H1 (cell line): ENCODE data around the gene ZDHHC1. TPM values are rescaled to one million over a fixed set of nuclear protein-coding genes. Genes with fewer than 3 reads are reported as not detected.

Source experiments
- KDM1A ChIP-seq: fragments of 200-600, 300-600 bp; sonication (generic); IDR thresholded peaks from 2 replicates; pipeline ENCODE4 v1.7.1; 2016; ENCODE audit warnings: mild to moderate bottlenecking, low read length, borderline replicate concordance
- TEAD4 ChIP-seq: IDR thresholded peaks from 2 replicates; pipeline ENCODE4 v1.6.1; 2012; ENCODE audit warnings: low read depth, low read length, inconsistent platforms, mixed read lengths
- polyA plus RNA-seq, 7 experiments: library from polyadenylated mRNA; depleted of rRNA in 3 of 7; stranded (reverse) in 5 of 7; unstranded in 2 of 7; fragments of >200 nt in 5 of 7; fragments of 200-250 nt in 2 of 7; gene quantifications; 1 replicate in 5 of 7; 2 replicates in 1 of 7; 4 replicates in 1 of 7; pipeline versions ENCODE4 v1.2.1 to v1.2.3, GENCODE V29; 2011 to 2013; ENCODE audit warnings: missing spikeins in 2 of 7, mixed read lengths in 2 of 7
- total RNA-seq: library from RNA; stranded (reverse); fragmentation: NEBNext Ultra II Directional; extraction: Animal tissue kit (Norgen Biotek cat#: 25700); gene quantifications from 2 replicates; pipeline ENCODE4 v1.2.1, GENCODE V29; 2021
- TF ChIP-seq, protein P1 (sequence below): fragments of 300-600 bp; sonication (generic); IDR thresholded peaks from 2 replicates; pipeline ENCODE4 v1.7.1; 2012; ENCODE audit warnings: low read length, moderate library complexity, mild to moderate bottlenecking, inconsistent platforms; ENCODE audit not compliant: insufficient replicate concordance

The ZDHHC1 gene
- total and polyA plus RNA-seq, 2 of the 8 experiments (the other 6 are each of a cell fraction or from before 2014, with no cell fraction given) = 3.1 to 4.9 TPM

- TF ChIP-seq, protein P1, sequence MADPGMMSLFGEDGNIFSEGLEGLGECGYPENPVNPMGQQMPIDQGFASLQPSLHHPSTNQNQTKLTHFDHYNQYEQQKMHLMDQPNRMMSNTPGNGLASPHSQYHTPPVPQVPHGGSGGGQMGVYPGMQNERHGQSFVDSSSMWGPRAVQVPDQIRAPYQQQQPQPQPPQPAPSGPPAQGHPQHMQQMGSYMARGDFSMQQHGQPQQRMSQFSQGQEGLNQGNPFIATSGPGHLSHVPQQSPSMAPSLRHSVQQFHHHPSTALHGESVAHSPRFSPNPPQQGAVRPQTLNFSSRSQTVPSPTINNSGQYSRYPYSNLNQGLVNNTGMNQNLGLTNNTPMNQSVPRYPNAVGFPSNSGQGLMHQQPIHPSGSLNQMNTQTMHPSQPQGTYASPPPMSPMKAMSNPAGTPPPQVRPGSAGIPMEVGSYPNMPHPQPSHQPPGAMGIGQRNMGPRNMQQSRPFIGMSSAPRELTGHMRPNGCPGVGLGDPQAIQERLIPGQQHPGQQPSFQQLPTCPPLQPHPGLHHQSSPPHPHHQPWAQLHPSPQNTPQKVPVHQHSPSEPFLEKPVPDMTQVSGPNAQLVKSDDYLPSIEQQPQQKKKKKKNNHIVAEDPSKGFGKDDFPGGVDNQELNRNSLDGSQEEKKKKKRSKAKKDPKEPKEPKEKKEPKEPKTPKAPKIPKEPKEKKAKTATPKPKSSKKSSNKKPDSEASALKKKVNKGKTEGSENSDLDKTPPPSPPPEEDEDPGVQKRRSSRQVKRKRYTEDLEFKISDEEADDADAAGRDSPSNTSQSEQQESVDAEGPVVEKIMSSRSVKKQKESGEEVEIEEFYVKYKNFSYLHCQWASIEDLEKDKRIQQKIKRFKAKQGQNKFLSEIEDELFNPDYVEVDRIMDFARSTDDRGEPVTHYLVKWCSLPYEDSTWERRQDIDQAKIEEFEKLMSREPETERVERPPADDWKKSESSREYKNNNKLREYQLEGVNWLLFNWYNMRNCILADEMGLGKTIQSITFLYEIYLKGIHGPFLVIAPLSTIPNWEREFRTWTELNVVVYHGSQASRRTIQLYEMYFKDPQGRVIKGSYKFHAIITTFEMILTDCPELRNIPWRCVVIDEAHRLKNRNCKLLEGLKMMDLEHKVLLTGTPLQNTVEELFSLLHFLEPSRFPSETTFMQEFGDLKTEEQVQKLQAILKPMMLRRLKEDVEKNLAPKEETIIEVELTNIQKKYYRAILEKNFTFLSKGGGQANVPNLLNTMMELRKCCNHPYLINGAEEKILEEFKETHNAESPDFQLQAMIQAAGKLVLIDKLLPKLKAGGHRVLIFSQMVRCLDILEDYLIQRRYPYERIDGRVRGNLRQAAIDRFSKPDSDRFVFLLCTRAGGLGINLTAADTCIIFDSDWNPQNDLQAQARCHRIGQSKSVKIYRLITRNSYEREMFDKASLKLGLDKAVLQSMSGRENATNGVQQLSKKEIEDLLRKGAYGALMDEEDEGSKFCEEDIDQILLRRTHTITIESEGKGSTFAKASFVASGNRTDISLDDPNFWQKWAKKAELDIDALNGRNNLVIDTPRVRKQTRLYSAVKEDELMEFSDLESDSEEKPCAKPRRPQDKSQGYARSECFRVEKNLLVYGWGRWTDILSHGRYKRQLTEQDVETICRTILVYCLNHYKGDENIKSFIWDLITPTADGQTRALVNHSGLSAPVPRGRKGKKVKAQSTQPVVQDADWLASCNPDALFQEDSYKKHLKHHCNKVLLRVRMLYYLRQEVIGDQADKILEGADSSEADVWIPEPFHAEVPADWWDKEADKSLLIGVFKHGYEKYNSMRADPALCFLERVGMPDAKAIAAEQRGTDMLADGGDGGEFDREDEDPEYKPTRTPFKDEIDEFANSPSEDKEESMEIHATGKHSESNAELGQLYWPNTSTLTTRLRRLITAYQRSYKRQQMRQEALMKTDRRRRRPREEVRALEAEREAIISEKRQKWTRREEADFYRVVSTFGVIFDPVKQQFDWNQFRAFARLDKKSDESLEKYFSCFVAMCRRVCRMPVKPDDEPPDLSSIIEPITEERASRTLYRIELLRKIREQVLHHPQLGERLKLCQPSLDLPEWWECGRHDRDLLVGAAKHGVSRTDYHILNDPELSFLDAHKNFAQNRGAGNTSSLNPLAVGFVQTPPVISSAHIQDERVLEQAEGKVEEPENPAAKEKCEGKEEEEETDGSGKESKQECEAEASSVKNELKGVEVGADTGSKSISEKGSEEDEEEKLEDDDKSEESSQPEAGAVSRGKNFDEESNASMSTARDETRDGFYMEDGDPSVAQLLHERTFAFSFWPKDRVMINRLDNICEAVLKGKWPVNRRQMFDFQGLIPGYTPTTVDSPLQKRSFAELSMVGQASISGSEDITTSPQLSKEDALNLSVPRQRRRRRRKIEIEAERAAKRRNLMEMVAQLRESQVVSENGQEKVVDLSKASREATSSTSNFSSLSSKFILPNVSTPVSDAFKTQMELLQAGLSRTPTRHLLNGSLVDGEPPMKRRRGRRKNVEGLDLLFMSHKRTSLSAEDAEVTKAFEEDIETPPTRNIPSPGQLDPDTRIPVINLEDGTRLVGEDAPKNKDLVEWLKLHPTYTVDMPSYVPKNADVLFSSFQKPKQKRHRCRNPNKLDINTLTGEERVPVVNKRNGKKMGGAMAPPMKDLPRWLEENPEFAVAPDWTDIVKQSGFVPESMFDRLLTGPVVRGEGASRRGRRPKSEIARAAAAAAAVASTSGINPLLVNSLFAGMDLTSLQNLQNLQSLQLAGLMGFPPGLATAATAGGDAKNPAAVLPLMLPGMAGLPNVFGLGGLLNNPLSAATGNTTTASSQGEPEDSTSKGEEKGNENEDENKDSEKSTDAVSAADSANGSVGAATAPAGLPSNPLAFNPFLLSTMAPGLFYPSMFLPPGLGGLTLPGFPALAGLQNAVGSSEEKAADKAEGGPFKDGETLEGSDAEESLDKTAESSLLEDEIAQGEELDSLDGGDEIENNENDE = no peak
- TF ChIP-seq TEAD4 (no peak), KDM1A (no peak)
- TF ChIP-seq, all 59 proteins: peak for 0
Measured at GRCh38 chr16:67442581-67443255, 26.4 kb upstream of the ZDHHC1 start (continued).
